Measurements from ENCODE around the gene CDK5R2.

The CDK5R2 gene

DNA sequence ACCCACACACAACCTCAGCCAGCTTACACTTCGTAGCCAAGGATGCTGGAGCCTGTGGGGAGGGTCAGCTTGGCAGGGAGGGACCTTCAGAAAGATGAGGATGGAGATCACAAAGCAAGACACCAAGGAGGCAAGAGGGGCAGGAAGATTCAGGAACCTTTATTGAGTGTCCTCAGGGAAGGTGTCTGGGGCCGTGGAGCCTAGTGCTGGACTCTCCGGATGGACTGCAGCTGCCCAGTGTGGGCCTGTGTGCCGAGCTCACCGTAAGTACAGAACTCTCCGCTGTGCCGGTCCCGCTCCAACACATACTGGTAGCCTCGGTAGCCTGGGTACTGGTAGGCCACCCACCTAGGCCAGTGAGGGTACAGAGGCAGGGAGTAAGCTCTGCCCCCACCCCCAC, 30.6 kb downstream of the CDK5R2 start:
- DNase-seq, result no peak

DNA sequence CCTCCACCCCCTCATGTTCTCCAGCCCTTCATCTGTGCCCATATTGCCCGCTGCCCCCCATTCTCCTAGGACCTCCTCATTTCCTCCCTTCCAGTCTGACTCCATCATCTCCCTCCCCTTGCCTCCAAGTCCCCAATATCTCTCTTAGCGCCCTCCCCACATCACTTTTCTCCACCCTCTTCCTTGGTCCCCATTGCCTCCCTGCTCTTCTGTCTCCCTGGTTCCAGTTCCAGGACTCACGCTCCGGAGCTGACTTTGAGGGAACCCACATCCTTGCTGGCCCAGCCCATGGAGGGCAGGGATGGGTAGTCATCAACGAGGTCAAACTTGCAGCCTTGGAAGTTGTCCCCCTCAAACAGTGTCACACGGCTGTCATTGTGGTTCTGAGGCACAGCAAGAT, 31.1 kb downstream of the CDK5R2 start:
- no peak for DNase-seq

DNA sequence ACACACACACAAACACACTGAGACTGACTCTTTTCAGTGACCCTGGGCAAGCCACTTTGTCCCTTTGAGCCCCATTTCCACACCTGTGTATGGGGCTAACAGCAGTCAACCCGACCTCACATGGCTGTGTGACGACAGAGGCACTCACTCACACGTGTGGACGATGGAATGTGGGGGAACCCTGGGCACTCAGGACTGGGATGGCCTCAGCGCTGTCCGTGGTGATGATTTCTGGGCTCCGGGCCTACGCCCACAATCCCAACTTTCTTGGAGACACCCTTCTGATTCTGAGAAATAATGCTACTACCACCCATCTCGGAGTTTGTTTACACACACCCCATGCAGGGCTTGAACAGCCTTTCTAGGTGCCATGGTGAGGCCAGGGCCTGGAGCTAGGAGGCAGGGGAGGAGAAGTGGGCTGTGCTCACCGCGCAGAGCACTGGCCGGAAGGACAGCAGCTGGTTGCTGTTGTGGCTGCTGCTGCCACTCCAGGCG, 32.3 kb downstream of the CDK5R2 start:
- no peak for DNase-seq

DNA sequence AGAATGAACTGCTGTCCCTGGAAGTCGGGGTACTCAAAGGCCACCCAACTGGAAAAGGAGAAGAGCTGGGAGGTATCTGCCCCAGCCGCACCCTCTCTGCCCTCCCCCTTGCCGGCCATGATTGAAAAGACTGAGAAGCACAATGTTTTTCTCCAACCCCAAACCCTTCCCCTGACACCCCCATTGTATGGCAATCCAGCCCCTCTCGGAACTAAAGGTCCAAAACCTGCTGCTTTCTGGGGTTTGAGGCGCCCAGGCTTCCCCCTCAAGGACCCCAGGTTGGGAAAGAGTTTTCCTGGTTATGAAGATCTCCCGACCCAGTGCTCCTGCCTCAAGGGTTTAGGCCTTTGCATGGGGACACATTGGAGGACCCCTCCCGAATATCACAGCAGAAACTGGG, 32.7 kb downstream of the CDK5R2 start:
- DNase-seq, result no peak

DNA sequence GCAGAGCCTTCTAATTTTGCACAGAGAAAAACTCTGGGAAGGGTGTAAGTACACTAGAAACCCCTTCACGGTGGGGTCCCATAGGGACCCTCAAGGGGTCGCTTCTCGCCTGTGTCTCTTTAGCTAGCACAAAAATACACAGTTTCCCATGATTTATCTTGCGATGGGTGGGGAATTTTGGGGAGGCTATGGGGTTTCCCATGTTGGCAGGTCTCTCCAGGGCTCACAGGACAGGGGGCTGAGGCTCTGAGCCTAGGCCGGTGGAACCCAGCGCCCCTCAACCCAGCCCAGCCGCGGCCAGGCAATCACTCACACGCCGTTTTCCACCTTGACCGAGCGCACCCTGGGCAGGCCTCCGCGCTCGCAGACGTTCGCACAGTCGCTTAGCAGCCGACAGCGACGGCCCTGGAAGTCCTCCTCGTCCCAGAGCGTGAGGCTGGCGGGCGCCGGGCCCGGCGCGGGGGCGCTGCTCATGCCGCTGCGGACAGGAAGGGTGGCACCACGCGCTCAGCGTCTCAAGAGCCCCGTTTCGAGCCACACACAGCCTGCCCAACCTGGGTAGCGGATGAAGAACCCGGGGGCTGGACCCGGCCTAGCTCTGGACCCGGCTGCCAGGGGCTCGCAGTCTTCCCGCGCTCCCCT, 33.4 kb downstream of the CDK5R2 start:
- DNase-seq, result no peak

DNA sequence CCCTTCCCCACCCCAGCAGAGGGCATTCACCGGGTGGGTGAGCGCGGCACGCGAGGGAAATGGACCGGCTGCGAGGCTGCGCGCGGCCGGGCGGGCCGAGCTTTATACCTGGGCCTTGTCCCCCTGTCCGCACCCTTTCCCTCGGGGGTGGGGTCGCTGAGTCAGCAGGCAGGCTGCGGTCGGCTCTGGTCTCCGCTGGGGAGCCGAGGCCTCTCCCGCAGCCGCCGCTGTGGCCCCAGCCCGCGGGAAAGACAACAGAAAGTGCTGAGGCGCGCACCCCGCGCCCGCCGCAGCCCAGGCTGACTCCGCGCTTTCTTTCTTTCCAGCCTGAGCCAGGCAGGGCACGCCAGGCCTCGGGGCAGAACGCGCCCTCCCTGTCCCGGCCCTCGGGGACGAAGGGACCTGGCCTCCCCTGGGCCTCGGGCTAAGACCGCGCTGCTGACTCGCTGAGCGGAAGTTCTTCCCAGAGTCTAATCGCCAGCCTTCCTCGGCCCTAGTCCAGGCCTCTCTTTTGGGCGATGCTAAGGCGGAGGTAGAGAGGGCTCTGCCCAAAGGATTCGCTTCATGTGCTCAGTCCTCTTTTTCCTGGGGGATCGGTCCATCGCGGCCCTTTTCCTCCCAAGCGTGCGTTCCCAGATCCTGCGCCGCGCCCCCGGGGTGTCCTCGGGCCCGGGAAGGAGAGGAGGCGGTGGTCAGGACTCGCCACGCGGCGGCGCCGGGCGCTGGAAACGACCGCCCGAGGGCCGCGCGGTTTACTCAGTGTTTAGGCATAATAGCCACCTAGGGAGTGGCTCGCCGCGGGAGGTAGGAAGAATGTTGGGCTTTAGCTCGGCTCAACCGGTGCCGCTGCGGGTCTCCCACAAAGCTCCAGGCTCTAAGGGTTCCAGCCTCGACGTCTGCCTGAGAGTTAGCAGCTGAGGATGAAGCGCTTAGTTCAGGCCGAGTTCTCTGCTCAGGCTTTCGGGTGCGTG, 34.2 kb downstream of the CDK5R2 start, which contains the start of gene CRYBA2:
Gene CRYBA2 (minus strand): TSS at position 78 of the 971 bp plus-strand sequence. CDS start 246 bp downstream, outside the sequence.
- no peak for DNase-seq

DNA sequence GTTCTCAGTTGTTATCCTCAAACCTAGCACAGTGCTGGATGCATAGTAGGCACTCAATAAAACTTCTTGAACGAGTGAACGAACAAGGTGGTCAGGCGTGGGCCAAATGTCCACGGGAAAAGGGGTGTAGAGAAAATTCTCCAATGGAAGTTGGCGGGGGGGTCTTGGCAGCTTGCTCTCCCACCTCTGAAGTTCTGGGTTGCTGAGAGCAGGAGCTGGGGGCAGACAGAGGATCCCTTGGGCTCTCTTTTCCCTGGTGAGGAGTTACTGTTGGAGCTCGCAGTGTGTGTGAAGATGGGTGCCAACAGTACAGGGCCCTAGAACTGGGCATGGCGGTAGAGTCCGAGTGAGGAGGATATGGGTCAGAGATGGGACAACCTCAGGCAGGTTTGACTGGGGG, 36.1 kb downstream of the CDK5R2 start:
- DNase-seq, result no peak

DNA sequence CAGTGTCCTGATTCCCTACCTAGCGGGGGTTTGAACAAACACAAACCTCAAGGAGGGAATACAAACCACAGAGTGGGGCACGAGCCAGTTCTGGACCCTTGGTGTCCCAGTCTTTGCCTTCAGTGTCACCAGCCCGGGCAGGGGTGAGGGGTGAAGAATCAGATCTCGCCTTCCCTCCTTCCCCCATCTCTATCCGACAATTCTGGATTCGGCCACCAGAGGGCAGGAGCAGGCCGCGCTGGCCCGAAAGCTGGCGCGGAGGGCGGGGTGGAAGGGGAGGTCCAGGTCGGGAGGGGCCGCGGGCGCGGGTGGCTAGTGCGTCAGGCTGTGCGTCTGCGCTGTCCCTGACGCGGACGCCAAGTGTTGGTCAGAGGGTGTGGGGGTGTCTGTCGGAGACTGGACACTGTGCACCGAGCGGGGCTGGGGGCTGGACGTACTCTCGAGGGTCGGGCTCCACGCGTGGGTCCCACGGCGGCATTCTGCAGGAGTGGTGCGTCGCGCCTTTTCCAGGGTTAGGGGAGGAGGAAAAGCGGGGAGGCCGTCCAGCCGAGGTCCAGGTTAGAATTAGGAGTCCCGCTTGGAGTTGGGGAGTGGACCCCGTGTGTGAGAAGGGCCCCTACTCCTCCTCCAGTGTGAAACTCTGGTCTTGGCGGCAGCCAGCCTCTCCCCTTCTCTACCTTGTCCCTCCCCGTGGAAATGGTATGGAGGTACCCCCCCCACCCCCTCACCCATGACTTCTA, 36.7 kb downstream of the CDK5R2 start:
- DNase-seq, result peak; percentile 68

DNA sequence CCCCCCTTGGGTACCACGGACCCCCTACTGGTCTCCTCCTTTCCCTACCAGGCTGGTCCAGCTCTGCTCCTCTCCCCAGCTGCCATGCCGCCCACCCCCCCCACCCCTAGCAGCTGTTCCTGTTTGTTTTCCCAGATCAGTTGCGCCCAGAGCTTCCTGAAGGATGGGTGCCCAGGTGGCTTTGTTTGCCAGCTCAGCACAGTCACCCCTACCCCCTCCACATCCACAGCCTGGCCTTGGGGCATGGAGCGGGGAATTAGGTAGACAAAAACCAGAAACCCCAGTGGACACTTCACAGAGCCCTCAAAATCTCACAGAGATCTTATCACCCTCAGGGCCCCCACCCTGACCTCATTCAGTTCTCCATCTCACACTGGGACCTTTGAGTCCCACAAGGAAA, 37.5 kb downstream of the CDK5R2 start:
- no peak for DNase-seq

DNA sequence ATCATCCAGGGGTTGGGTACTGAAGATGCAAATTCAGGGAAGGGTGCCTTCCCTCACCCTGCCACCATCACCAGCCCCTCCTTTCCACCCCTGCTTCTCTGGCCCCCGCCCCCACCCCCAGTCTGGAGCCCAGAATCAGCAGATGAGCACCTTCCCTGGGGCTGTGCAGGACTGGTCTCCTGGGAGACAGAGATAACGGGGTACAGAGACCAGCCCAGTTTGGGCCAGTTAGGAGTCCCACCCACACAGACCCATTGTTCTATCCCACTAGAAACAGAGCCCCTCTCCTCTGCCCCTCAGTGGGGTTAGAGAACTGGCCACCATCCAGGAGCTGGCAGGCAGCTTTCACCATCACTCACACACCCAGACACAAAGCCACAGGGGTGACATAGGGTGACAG, 38.3 kb downstream of the CDK5R2 start:
- no peak for DNase-seq

DNA sequence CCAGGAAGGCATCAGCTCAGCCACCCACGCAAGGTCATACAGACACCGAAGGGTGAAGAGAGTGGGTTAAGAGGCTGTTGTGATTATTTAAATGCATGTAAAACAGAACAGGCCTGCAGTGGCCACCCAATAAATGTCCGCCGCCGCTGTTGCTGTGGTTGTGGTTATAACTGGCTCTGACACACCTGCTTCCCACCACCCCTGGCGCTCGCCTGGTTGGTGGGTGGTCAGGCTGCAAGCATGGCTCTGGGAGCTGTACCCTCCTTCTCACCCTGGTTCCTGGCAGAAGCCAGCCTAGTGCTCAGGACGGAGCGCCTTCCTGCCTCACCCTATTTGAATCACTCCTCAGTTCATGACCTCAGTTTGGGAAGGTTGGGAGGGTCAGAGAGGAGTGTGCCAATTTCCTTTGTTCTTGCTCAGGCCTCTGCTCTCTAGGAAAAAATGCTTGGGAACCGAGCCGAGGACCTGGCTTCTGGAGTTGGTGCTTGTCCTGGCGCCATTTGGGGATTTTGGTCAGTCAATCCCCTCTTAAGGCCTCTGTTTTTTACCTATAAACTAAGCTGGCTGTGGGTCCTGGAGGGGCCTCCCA, 39.0 kb downstream of the CDK5R2 start:
- DNase-seq, result no peak

DNA sequence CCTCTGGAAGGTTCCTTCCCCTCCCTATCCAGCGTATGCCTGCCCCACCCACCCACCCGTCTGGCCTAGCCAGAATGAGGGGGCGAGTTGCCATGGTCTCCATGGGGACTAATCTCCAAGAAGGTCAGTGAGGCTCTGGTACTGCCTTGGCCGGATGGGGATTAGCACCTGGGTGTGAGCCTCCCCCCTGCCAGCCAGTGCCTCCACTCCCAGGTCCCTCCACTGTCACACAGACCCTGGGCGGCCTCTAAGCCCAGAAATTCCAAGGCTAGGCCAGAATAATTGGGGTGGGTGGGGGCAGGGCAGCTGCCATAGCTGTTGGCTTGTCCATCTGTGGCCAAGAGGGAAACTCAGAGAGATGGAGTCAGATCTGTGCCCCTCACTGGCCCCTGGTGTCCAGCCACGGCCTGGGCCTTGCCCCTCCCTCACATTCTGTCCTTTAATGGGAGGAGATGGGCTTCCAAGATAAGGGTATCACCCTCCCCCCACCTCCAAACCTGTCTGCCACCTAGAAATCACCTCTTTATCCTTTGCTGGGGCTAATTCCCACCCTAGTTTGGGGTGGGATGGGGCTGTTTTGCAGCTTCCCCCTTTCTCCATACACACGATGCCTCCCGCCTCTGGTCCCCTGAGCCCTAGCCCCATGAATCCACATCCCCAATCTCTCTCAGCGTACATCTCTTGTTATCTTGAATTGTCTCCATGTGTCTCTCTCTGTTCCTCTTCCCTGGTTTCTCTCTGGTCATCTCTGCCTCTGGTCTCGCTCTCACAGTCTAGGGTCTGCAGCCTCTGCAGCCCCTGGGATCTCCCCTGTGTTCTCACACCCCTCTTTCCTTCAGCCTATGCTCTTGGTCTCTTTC, 39.8 kb downstream of the CDK5R2 start:
- DNase-seq, result no peak

DNA sequence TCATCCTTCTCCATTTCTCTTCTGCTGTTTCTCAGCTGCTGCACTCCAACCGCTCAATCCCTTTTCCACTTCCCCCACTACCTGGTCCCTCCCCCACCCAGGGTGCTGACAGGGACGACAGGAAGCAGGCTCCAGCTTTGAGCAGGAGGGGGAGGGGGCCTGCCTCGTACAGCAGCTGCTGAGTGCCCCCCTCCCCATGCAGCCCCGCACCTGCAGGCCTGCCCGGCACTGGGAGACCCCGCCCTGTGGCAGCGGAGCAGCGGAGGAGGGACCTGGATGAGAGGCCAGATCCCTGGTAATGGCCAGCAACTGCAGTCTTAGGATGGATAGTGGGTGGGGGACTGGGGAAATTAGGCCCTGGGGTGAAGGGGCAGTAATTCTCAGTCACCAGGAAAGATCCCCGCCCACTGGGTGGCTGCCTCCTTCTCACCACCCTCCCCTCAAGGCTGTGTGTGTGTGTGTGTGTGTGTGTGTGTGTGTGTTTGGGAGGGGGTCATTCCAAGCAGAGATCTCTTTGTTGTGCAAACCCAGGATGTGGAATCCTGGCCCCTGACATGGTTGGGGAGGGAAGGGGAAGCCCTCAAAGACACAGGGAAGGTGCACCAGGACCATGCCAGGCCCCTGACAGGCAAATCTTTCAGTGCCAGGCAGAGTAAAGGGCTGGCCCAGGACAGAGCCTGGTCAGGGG, 40.6 kb downstream of the CDK5R2 start:
- DNase-seq, result no peak

DNA sequence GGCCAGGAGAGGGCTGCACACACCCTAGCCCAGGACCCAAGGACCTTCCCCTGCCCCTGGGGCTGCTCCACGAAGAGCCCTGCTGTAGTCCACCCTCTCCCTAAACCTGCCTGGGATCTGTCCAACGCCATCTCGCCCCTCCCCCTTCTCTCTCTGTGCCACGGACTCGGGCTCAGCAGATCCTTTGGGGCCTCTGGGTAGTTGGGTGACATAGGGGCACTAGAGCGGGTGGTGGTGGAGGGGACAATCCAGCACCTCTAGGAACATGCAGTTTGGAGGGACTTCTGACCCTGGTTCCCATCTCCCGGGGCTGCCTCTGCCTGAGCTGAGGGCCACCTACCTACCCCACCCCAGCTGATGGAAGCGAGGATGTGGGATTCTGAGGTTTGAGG, 41.1 kb downstream of the CDK5R2 start:
- DNase-seq, result no peak

DNA sequence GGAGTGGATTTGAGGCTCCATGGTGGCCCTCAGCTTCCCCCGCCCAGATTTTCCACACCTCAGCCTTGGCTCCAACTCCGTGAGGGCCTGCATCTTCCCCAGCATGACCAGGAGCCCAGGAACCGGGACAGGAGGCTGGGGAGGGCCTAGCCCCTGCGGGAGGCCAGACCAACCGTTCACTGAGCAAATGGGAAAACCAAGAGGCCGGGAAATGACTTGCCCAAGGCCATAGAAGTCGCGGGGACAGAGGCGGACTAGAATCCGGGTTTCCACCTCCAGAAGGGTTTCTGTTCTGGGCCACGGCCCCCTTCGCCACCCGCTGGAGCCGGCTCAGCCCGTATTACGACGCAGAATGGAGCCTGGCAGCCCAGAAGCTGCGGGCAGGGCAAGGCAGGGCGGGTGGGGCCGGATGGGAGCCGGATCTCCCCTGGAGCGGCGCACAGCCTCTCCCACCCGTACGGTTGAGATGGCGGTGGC, 41.7 kb downstream of the CDK5R2 start:
- no peak for DNase-seq

DNA sequence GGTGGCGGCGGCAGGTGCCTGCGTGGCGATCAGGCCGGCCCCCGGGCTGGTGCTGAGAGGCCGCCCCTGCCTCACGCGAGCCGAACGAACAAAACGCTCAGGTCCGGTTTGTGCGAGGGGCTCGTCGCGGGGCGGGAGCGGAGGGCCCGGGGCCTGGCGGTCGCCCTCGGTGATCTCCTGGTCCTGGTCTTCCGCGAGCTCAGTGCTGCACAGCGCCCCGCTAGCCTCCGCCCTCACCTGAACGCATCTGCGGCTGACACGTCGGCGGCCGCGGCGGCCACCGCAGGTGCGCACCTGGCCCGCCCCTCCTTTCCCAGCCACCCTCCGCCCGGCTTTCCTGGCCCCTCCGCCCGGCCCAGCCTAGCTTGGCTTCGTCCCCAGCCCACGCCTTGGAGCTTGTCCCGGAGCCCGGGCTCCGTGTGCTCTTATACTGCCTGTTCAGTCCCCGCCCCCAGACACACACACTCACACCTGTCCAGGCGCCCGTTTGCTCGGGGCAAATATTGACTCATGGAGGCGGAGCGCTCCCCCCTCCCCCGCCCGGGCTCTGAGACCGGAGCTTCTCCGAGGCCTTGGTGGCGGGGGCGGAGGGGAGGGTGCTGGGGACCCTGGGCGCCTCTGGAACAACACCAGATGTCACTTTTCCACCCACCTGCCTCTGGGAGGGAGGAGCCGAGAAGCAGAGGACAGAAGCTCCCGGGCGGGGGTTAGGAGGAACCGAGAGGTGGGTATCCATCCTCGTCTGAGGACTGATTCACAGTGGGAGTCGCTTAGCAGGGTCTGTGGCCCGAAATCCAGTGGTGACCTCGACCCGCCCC, 42.3 kb downstream of the CDK5R2 start:
- DNase-seq, result no peak

DNA sequence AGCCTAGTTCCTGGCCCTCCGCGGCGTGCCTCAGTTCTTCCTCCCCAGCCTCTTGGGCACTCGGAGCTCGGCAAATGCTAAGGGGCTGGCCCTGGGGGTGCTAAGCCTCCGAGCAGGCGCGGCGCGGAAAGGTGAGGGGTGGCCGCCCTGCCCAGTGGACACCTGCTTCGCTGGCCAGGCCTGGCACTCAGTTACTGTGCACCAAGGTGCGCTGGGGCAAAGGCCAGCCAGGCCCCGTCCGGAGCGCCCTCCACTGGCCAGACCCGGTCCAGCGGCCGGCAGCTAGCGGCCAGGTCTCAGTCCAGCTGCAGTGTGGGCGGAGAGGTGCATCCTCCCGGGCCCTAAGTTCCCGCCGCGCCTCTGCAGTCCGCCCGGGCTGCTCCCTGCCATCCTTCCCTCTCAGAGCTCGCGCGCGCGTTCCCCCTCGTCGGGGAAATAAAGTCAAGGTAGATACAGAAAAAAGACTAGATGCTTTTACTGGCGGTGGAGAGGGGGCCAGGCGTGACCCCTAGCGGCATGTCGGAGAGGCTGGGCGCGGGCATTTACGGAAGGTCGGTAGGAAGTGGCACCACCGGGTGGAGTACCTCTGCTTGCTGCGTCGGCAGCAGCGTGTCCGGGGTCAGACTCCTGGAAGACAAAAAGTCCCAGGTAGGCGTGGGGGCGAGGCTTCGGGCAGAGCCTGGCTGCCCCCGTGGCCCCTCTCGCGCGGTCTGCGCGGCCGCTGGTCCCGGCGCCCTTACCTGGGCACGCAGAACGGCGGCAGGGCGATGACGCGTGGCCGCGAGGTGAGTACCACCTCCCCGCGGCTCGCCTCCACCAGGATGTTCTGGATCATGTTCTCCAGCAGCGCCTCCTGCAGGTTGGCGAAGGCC, 43.2 kb downstream of the CDK5R2 start:
- DNase-seq, result peak; percentile 37

DNA sequence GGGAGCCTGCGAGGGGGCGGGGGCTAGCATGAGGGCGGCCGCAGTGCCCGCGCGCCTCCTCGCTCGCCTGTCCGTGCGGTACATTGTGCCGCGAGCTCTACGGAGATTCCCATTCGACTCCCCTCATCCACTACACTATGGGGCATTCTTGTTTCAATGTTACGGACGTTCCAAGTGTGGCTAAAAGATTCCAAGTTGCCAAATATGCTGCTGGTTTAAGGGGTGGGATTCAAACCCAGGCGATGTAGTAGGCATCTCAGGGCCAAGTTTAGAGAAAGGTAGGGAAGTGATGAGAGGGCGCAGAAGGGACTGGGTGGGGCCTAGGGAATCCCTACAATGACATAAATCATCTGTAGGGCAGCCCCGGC, 43.8 kb downstream of the CDK5R2 start:
- no peak for DNase-seq

DNA sequence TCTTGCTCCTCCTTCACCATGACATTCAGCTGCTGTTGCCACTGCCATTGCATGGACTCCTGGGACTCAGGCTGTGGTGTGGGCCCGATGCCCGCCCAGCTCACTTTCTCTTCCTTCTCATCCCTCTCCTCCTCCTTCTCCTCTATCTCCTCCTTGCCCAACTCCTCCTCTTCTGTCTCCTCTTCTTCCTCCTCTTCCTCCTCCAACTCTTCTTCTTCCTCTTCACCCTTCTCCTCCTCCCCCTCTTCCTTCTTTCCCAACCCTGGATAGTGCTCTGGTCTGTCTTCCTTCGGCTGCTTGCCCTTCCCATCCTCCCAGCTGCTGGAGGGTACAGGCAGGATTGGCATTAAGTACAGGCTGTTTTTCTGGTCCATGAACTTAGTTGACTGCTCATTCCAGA, 44.5 kb downstream of the CDK5R2 start:
- no peak for DNase-seq

All from effector CD4-positive, alpha-beta T cell (primary cell).